Measurements from ENCODE around the gene LDLRAP1. TPM values are rescaled to one million over a fixed set of nuclear protein-coding genes. Genes with fewer than 3 reads are reported as not detected.

Gene LDLRAP1
- total RNA-seq, 1 experiment from 2014 or later, result 16.3 TPM

GRCh38 chr1:25616095-25616986 lies 72.9 kb downstream of the LDLRAP1 start, which contains the start of gene MAN1C1:
MAN1C1 (plus strand) TSS chr1:25616791; CDS start chr1:25617798, 1,007 bp downstream.
- H3K36me3 Mint-ChIP-seq, result no peaks in the 10 kb centered on the region
- H3K4me3 Mint-ChIP-seq, result peak within 1 kb of the TSS; percentile 76
- H3K27ac Mint-ChIP-seq, result no peak within 1 kb of the TSS
- ChIA-PET POLR2A (interaction anchor here (1.1 kb wide), 1 partner anchor 194 kb away, joined by 3 read pairs; no protein-coding TSS in a partner anchor), CTCF (interaction anchor here (0.7 to 4.5 kb wide), 15 partner anchors 8 to 194 kb away, joined by 3 to 43 read pairs (median 4); partner anchors contain the start of gene SELENON)
- no peaks in the 10 kb centered on the region for H3K9me3 Mint-ChIP-seq
- peaks cover 28% of the 10 kb centered on the region for H3K4me1 Mint-ChIP-seq
- DNase-seq (ENCODE audit: low spot score) (peak; percentile 95), ATAC-seq (peak; percentile 92)
- peaks cover 44% of the 10 kb centered on the region for H3K27me3 Mint-ChIP-seq (ENCODE audit: low read depth)
- TF ChIP-seq IRF2 (CRISPR knock-in tag; IDR thresholded peaks at IDR 0.05; ENCODE audit: borderline replicate concordance, low read depth), result no peak
- no peak for TF ChIP-seq CBFB (CRISPR knock-in tag; IDR thresholded peaks at IDR 0.05; ENCODE audit: low read depth)
- TF ChIP-seq ZNF671 (CRISPR knock-in tag; IDR thresholded peaks at IDR 0.05), result no peak
- no peak for TF ChIP-seq ZNF532 (CRISPR knock-in tag; IDR thresholded peaks at IDR 0.05; ENCODE audit: borderline replicate concordance)
- peak; percentile 84; the same call in 1 of the 2 replicates for TF ChIP-seq E2F5 (CRISPR knock-in tag; IDR thresholded peaks at IDR 0.05)
- TF ChIP-seq TEAD1 (CRISPR knock-in tag; IDR thresholded peaks at IDR 0.05), result 0 out of 2 replicates have a peak, but pooled peaks have one; percentile 67
- TF ChIP-seq JUN (CRISPR knock-in tag; IDR thresholded peaks at IDR 0.05), result no peak
- TF ChIP-seq ELF4 (CRISPR knock-in tag; IDR thresholded peaks at IDR 0.05; ENCODE audit: low read depth), result no peak
- TF ChIP-seq STAT6 (CRISPR knock-in tag; conservative IDR thresholded peaks at IDR 0.05; ENCODE audit: low read depth), result no peak
- no peak for TF ChIP-seq ZNF396 (CRISPR knock-in tag; IDR thresholded peaks at IDR 0.05; ENCODE audit: borderline replicate concordance)
- TF ChIP-seq ARID4B (CRISPR knock-in tag; IDR thresholded peaks at IDR 0.05; ENCODE audit: borderline replicate concordance), result no peak; the same call in 1 of the 2 replicates
- TF ChIP-seq ZNF425 (CRISPR knock-in tag; conservative IDR thresholded peaks at IDR 0.05), result no peak
- TF ChIP-seq E2F1 (CRISPR knock-in tag; IDR thresholded peaks at IDR 0.05), result no peak
- no peak for TF ChIP-seq GRHL2 (CRISPR knock-in tag; IDR thresholded peaks at IDR 0.05; ENCODE audit: insufficient replicate concordance, severe bottlenecking)
- TF ChIP-seq SP1 (CRISPR knock-in tag; conservative IDR thresholded peaks at IDR 0.05), result peak; percentile 89
- no peak for TF ChIP-seq CTCF (IDR thresholded peaks at IDR 0.05)

Measured in WTC11 (cell line).